Measurements from ENCODE around the gene HMHB1.
A peak's percentile ranks its signal among the peaks of the same experiment; 100 is the strongest.

The HMHB1 gene

DNA sequence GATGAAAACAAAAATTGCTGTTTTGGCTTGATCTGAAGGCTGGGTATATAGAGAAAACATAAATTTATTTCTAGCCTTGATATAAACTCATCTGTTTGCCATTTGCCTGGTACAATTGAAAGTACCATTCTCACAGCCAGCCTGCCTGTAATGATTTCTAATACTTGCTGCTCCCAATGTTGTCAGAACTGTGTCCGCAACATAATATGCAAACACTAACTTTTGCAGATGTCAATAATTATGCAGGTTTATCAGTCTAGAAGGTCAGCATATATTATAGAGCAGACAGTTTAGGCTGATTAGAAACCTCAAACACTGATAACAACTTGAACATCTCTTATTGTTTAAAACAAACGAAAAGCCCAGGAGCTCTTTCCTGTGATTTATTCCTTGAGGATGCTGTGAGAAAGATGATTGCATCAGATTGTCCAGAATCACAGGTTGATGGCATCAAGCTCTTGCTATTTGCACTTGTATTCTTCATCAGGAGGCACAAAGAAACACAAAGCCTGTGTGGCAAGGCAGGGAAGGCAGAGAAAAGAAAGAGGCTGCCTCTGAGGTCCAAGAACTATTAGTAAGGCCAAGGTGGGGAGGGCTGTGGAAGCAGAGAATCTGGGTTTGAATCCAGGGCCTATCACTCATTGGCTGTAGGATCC is 21.4 kb upstream of the HMHB1 start:
- no peak for DNase-seq (ENCODE audit: low spot score)
- TF ChIP-seq CTCF (IDR thresholded peaks at IDR 0.05; ENCODE audit: extremely low read depth, missing control alignments), result no peak

DNA sequence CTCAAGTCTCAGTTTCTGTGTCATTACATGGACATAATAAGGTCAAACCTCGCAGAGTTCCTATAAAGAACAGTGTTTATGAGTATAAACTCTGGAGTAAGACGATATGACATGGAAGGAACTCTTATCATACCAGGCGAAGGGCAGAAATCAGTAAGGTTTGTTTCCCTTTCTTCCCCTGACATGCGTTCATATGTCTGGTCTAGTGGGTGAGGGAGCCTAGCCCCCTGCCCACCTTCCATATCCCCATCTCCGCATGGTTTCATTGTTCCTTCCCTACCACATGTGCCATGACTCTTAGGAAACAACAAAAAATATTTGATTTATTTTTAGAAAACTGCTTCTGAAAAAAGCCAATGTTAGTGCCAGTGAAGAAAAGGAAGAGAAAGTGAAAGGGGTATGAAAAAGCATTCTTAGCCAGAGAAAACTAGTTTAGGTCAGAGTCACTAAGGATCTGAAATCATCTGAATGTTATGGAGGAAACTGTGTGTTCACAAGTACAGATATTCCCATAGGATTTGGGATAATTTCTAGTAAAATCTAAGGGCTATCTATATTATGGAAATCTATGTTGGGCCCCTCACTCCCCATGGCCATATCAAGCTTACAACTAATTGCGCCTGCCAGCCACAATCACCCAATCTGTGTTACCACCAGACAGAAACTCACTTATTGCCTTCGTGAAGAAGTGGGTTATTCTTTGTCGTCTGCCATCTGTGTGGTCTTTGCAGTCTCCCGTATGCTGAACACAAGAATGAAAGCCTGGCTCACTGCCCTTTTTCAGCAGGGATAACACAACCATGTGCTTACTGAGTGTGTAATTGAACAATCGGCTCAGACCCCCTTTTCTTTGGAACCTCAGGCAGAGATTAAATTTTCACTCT is 19.9 kb upstream of the HMHB1 start:
- DNase-seq (ENCODE audit: low spot score), result peak; percentile 26
- TF ChIP-seq CTCF (IDR thresholded peaks at IDR 0.05; ENCODE audit: extremely low read depth, missing control alignments), result no peak

DNA sequence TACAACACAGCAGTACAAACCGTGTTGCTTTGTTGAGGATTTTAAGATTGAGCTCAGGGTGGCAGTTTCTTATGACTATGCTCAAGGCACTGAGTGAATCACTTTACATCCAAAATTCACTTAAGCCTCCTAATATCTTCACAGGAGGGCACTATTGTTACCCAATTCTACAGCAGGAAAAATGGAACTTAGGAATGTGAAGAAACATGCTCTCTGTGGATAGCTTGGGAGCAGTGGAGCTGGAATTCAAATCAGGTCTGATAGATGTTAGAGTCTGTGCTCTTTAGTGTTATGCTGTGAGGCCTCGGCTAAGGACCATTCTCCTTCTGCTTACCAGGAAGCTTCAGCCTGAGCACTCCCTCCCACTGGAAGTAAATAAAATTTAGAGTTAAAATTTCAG is 18.7 kb upstream of the HMHB1 start:
- DNase-seq (ENCODE audit: low spot score), result no peak
- TF ChIP-seq CTCF (IDR thresholded peaks at IDR 0.05; ENCODE audit: extremely low read depth, missing control alignments), result no peak

GRCh38 chr5:143796125-143796524 is 15.8 kb upstream of the HMHB1 start:
- no peak for DNase-seq (ENCODE audit: low spot score)

DNA sequence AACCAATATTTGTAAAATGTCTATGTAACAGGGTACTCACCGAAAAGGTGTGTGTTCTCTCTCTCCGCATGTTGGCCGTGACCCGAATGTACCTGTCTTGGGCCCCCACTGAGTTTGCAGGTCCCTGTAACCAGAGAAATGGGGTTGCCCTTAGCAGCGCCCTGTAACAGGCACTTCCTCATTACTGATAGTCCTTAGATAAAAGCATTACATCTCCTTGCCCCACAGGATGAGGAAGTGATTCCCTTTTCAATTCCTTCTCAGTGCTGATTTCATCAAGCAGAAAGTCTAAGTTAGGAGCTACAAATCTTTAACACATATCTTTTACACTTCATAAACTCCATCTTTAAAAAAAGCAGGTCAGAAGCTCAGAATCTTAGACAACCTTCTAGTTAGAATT is 15.2 kb upstream of the HMHB1 start:
- no peak for DNase-seq (ENCODE audit: low spot score)
- no peak for TF ChIP-seq CTCF (IDR thresholded peaks at IDR 0.05; ENCODE audit: extremely low read depth, missing control alignments)

More at GRCh38 chr5:143796125-143796524, 15.8 kb upstream of the HMHB1 start:
- no peak for TF ChIP-seq CTCF (IDR thresholded peaks at IDR 0.05; ENCODE audit: extremely low read depth, missing control alignments)

- no peak for DNase-seq (ENCODE audit: low spot score)
- TF ChIP-seq CTCF (IDR thresholded peaks at IDR 0.05; ENCODE audit: extremely low read depth, missing control alignments), result no peak
These were observed 11.2 kb upstream of the HMHB1 start for GRCh38 chr5:143800715-143801114.

- no peak for TF ChIP-seq CTCF (IDR thresholded peaks at IDR 0.05; ENCODE audit: extremely low read depth, missing control alignments)
- no peak for DNase-seq (ENCODE audit: low spot score)
These were observed 10.6 kb upstream of the HMHB1 start for GRCh38 chr5:143801252-143801939.

Data from GM20000 (cell line).